Stimulated activated effector memory CD8-positive, alpha-beta T cell treated with anti-CD3 and anti-CD28 coated beads, Interleukin-12 subunit alpha, Interleukin-12 subunit beta, amount 100 ng/mL, for 72 hours (primary cell): ENCODE measurements around the gene RTN4RL1.
A peak's percentile ranks its signal among the peaks of the same experiment; 100 is the strongest.

Experiments used
- ATAC-seq: fragments of 150-1000 bp; cut with Tn5 transposase; 2 replicates; pipeline ENCODE4 v1.10.0; 2021
- DNase-seq, 2 donors: peaks; one replicate each; pipeline ENCODE4 v3.0.0; 2021 to 2022; ENCODE audit warnings: low spot score in 2 of 2
- H3K27ac Mint-ChIP-seq: one replicate; pipeline ENCODE4 v1.8.0; 2022; ENCODE audit warnings: mild to moderate bottlenecking, mixed read lengths
- H3K36me3 Mint-ChIP-seq: one replicate; pipeline ENCODE4 v1.8.0; 2022; ENCODE audit warnings: mild to moderate bottlenecking, mixed read lengths
- H3K4me1 Mint-ChIP-seq: one replicate; pipeline ENCODE4 v1.8.0; 2022; ENCODE audit warnings: mixed read lengths
- H3K4me3 Mint-ChIP-seq: one replicate; pipeline ENCODE4 v1.8.0; 2022; ENCODE audit warnings: mild to moderate bottlenecking, mixed read lengths
- H3K9me3 Mint-ChIP-seq: one replicate; pipeline ENCODE4 v1.8.0; 2022; ENCODE audit warnings: mixed read lengths

Gene RTN4RL1

GRCh38 chr17:2063261-2064146 is 38.4 kb upstream of the RTN4RL1 start:
- DNase-seq (peak in 1 of 2 donors; percentile 70), ATAC-seq (no peak)
- H3K9me3 Mint-ChIP-seq, result no peaks in the 10 kb centered on the region
- H3K36me3 Mint-ChIP-seq, result peaks cover 95% of the 10 kb centered on the region
- H3K4me3 Mint-ChIP-seq, result peak overlapping the region; percentile 13
- peak overlapping the region; percentile 84 for H3K27ac Mint-ChIP-seq
- peaks cover 71% of the 10 kb centered on the region for H3K4me1 Mint-ChIP-seq

GRCh38 chr17:2062571-2063183 is 37.5 kb upstream of the RTN4RL1 start:
- no peak for DNase-seq
- Mint-ChIP-seq H3K4me3 (no peak overlapping the region), H3K9me3 (no peaks in the 10 kb centered on the region), H3K27ac (peak overlapping the region; percentile 84), H3K4me1 (peaks cover 69% of the 10 kb centered on the region), H3K36me3 (peaks cover 97% of the 10 kb centered on the region)
- no peak for ATAC-seq

- Mint-ChIP-seq H3K36me3 (peaks cover 94% of the 10 kb centered on the region), H3K4me1 (peaks cover 62% of the 10 kb centered on the region), H3K9me3 (no peaks in the 10 kb centered on the region), H3K4me3 (no peak overlapping the region), H3K27ac (peak overlapping the region; percentile 84)
- DNase-seq (no peak), ATAC-seq (no peak)
Measured at GRCh38 chr17:2061441-2061958, 36.4 kb upstream of the RTN4RL1 start.

- no peak for ATAC-seq
- Mint-ChIP-seq H3K27ac (no peak overlapping the region), H3K4me1 (peaks cover 56% of the 10 kb centered on the region), H3K9me3 (no peaks in the 10 kb centered on the region), H3K4me3 (no peak overlapping the region), H3K36me3 (peaks cover 91% of the 10 kb centered on the region)
- DNase-seq, result no peak
Measured at GRCh38 chr17:2060681-2061440, 35.7 kb upstream of the RTN4RL1 start.

GRCh38 chr17:2060385-2060658 is 35.2 kb upstream of the RTN4RL1 start:
- no peaks in the 10 kb centered on the region for H3K9me3 Mint-ChIP-seq

DNA sequence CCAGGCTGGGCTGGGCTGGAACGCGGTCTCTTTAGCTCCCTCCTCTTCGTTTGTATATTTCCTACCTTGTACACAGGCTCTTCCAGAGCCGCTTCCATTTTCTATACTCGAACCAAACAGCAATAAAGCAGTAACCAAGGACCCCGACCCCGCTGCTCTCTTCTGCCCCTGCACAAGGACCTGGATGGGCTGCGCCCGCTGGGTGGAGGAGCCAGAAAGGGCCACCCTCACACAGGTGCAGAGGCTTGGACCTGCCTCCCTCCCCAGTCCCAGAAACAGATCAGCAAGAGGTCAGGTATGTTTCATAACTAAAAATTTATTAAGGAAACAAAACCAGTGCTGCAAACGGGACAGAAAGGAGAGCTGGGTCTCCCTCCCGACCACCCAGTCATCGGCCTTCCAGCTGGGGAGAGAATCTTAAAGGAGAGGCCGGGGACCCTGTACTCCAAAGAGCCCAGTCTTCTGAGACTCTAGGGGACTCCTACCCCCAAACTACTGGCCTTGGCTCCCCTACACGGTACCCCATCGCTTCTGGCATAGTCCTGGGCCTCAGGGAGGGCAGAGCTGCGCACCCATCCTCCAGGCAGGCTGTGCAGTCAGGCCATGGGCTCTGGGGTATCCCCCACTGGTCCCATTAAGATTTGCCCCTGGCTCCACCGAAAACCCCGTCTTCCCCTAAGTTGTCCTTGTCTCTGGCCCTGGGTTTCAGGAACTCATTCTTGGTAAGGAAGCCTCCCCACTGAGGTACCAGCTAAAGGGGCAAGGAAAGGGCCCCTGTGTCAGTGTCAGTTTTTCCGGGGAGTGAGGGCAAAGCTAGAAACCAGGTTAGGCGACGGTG is 34.6 kb upstream of the RTN4RL1 start:
- Mint-ChIP-seq H3K27ac (peak overlapping the region; percentile 76), H3K4me3 (peak overlapping the region; percentile 31), H3K4me1 (peaks cover 45% of the 10 kb centered on the region), H3K36me3 (peaks cover 82% of the 10 kb centered on the region), H3K9me3 (no peaks in the 10 kb centered on the region)
- no peak for DNase-seq
- ATAC-seq, result no peak

More at GRCh38 chr17:2060385-2060658, 35.2 kb upstream of the RTN4RL1 start:
- peaks cover 86% of the 10 kb centered on the region for H3K36me3 Mint-ChIP-seq
- DNase-seq, result no peak
- no peak overlapping the region for H3K27ac Mint-ChIP-seq
- H3K4me1 Mint-ChIP-seq, result peaks cover 51% of the 10 kb centered on the region
- no peak for ATAC-seq
- no peak overlapping the region for H3K4me3 Mint-ChIP-seq

DNA sequence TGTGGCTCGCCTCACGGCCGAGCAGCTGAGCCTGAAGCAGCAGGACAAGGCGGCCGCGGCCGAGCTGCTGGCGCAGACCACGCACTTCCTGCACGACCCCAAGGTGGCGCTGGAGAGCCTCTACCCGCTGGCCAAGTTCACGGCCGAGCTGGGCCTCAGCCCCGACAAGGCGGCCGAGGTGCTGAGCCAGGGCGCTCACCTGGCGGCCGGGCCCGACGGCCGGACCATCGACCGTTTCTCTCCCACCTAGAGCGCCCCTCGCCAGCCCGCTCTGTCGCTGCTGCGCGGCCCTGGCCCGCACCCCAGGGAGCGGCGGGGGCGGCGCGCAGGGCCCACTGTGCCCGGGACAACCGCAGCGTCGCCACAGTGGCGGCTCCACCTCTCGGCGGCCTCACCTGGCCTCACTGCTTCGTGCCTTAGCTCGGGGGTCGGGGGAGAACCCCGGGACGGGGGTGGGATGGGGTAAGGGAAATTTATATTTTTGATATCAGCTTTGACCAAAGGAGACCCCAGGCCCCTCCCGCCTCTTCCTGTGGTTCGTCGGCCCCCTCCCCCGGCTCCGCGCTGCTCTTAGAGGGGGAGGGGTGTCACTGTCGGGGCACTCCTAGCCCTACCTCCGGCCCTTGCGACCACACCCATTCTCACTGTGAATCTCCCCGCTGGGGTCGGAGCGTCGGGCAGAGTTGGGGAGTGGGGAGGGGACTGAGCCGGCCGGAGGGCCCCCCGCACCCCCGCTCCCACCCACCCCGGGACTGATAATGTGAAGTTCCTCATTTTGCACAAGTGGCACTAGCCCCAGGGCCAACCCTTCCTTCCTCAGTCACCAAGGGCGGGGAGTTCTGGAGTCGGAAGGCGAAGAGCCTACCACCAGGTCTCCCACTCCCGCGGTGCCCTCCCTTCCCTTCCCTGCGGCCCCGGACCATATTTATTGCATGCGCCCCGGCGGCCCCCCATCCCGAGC is 33.7 kb upstream of the RTN4RL1 start:
- ATAC-seq (no peak), DNase-seq (peak; percentile 67 to 88)
- H3K9me3 Mint-ChIP-seq, result no peaks in the 10 kb centered on the region
- H3K27ac Mint-ChIP-seq, result peak overlapping the region; percentile 76
- H3K36me3 Mint-ChIP-seq, result peaks cover 82% of the 10 kb centered on the region
- peak overlapping the region; percentile 34 for H3K4me3 Mint-ChIP-seq
- H3K4me1 Mint-ChIP-seq, result peaks cover 40% of the 10 kb centered on the region

DNA sequence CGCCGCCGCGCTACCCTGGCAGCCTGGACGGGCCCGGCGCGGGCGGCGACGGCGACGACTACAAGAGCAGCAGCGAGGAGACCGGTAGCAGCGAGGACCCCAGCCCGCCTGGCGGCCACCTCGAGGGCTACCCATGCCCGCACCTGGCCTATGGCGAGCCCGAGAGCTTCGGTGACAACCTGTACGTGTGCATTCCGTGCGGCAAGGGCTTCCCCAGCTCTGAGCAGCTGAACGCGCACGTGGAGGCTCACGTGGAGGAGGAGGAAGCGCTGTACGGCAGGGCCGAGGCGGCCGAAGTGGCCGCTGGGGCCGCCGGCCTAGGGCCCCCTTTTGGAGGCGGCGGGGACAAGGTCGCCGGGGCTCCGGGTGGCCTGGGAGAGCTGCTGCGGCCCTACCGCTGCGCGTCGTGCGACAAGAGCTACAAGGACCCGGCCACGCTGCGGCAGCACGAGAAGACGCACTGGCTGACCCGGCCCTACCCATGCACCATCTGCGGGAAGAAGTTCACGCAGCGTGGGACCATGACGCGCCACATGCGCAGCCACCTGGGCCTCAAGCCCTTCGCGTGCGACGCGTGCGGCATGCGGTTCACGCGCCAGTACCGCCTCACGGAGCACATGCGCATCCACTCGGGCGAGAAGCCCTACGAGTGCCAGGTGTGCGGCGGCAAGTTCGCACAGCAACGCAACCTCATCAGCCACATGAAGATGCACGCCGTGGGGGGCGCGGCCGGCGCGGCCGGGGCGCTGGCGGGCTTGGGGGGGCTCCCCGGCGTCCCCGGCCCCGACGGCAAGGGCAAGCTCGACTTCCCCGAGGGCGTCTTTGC is 32.8 kb upstream of the RTN4RL1 start:
- H3K27ac Mint-ChIP-seq, result peak overlapping the region; percentile 48
- H3K36me3 Mint-ChIP-seq, result peaks cover 82% of the 10 kb centered on the region
- H3K4me3 Mint-ChIP-seq, result peak overlapping the region; percentile 34
- ATAC-seq, result no peak
- H3K9me3 Mint-ChIP-seq, result no peaks in the 10 kb centered on the region
- H3K4me1 Mint-ChIP-seq, result peaks cover 38% of the 10 kb centered on the region
- DNase-seq, result no peak

DNA sequence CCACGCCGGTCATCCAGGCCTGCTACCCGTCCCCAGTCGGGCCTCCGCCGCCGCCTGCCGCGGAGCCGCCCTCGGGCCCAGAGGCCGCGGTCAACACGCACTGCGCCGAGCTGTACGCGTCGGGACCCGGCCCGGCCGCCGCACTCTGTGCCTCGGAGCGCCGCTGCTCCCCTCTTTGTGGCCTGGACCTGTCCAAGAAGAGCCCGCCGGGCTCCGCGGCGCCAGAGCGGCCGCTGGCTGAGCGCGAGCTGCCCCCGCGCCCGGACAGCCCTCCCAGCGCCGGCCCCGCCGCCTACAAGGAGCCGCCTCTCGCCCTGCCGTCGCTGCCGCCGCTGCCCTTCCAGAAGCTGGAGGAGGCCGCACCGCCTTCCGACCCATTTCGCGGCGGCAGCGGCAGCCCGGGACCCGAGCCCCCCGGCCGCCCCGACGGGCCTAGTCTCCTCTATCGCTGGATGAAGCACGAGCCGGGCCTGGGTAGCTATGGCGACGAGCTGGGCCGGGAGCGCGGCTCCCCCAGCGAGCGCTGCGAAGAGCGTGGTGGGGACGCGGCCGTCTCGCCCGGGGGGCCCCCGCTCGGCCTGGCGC is 32.1 kb upstream of the RTN4RL1 start:
- DNase-seq (no peak), ATAC-seq (no peak)
- Mint-ChIP-seq H3K9me3 (no peaks in the 10 kb centered on the region), H3K27ac (peak overlapping the region; percentile 48), H3K36me3 (peaks cover 76% of the 10 kb centered on the region), H3K4me1 (peaks cover 37% of the 10 kb centered on the region), H3K4me3 (peak overlapping the region; percentile 34)

- Mint-ChIP-seq H3K9me3 (no peaks in the 10 kb centered on the region), H3K4me3 (peak overlapping the region; percentile 74), H3K36me3 (peaks cover 69% of the 10 kb centered on the region), H3K27ac (peak overlapping the region; percentile 43), H3K4me1 (peaks cover 37% of the 10 kb centered on the region)
- ATAC-seq, result no peak
- DNase-seq, result peak; percentile 46 to 78
Measured at GRCh38 chr17:2056206-2057174, 31.4 kb upstream of the RTN4RL1 start.

GRCh38 chr17:2055292-2056205 is 30.4 kb upstream of the RTN4RL1 start:
- peaks cover 59% of the 10 kb centered on the region for H3K36me3 Mint-ChIP-seq
- peak overlapping the region; percentile 74 for H3K4me3 Mint-ChIP-seq
- H3K9me3 Mint-ChIP-seq, result no peaks in the 10 kb centered on the region
- H3K27ac Mint-ChIP-seq, result no peak overlapping the region
- peak; percentile 38 to 70 for DNase-seq
- peaks cover 34% of the 10 kb centered on the region for H3K4me1 Mint-ChIP-seq
- ATAC-seq, result peak; percentile 2
